Osteocyte (in vitro differentiated cells): ENCODE results near the gene YARS1. TPM values are rescaled to one million over a fixed set of nuclear protein-coding genes. Genes with fewer than 3 reads are reported as not detected.

ENCODE experiments used
- DNase-seq: peaks from one replicate; pipeline ENCODE4 v3.0.0; 2021; ENCODE audit warnings: mixed read lengths; ENCODE audit not compliant: unreplicated experiment; ENCODE audit errors: extremely low spot score
- H3K27ac Mint-ChIP-seq: one replicate; pipeline ENCODE4 v1.8.0; 2021; ENCODE audit warnings: mild to moderate bottlenecking, mixed read lengths; ENCODE audit not compliant: unreplicated experiment
- H3K27me3 Mint-ChIP-seq: one replicate; pipeline ENCODE4 v1.8.0; 2021; ENCODE audit warnings: mixed read lengths; ENCODE audit not compliant: unreplicated experiment
- H3K36me3 Mint-ChIP-seq: one replicate; pipeline ENCODE4 v1.8.0; 2021; ENCODE audit warnings: mixed read lengths; ENCODE audit not compliant: unreplicated experiment
- H3K4me1 Mint-ChIP-seq: one replicate; pipeline ENCODE4 v1.8.0; 2021; ENCODE audit warnings: mixed read lengths; ENCODE audit not compliant: unreplicated experiment
- H3K4me3 Mint-ChIP-seq: one replicate; pipeline ENCODE4 v1.8.0; 2021; ENCODE audit warnings: mild to moderate bottlenecking, moderate library complexity, mixed read lengths; ENCODE audit not compliant: unreplicated experiment
- H3K9me3 Mint-ChIP-seq: one replicate; pipeline ENCODE4 v1.8.0; 2021; ENCODE audit warnings: mixed read lengths; ENCODE audit not compliant: unreplicated experiment
- CTCF ChIP-seq: fragments of 200-600 bp; sonication (generic); IDR thresholded peaks from 2 replicates; pipeline ENCODE4 v1.5.0; 2021; ENCODE audit warnings: antibody characterized with exemption, mild to moderate bottlenecking, moderate library complexity
- total RNA-seq: library from RNA; stranded (reverse); gene quantifications from 2 replicates; pipeline ENCODE4 v1.2.1, GENCODE V29; 2021

YARS1 gene
- total RNA-seq, 1 donor from 2014 or later, result 177 TPM

GRCh38 chr1:32780628-32781234 is 36.4 kb downstream of the YARS1 start:
- TF ChIP-seq CTCF, result no peak
- Mint-ChIP-seq H3K36me3 (peaks cover 53% of the 10 kb centered on the region), H3K27me3 (no peaks in the 10 kb centered on the region), H3K9me3 (no peaks in the 10 kb centered on the region), H3K4me1 (peaks cover 15% of the 10 kb centered on the region), H3K27ac (no peak overlapping the region), H3K4me3 (no peak overlapping the region)
- no peak for DNase-seq

GRCh38 chr1:32780005-32780404 is 37.2 kb downstream of the YARS1 start:
- H3K4me1 Mint-ChIP-seq, result peaks cover 22% of the 10 kb centered on the region
- H3K4me3 Mint-ChIP-seq, result no peak overlapping the region
- no peak for DNase-seq
- no peak overlapping the region for H3K27ac Mint-ChIP-seq
- no peaks in the 10 kb centered on the region for H3K27me3 Mint-ChIP-seq
- peaks cover 54% of the 10 kb centered on the region for H3K36me3 Mint-ChIP-seq
- TF ChIP-seq CTCF, result no peak
- H3K9me3 Mint-ChIP-seq, result no peaks in the 10 kb centered on the region

GRCh38 chr1:32779242-32779641 is 37.9 kb downstream of the YARS1 start:
- peaks cover 29% of the 10 kb centered on the region for H3K4me1 Mint-ChIP-seq
- no peak overlapping the region for H3K27ac Mint-ChIP-seq
- no peaks in the 10 kb centered on the region for H3K27me3 Mint-ChIP-seq
- TF ChIP-seq CTCF, result no peak
- peaks cover 51% of the 10 kb centered on the region for H3K36me3 Mint-ChIP-seq
- no peaks in the 10 kb centered on the region for H3K9me3 Mint-ChIP-seq
- H3K4me3 Mint-ChIP-seq, result no peak overlapping the region
- no peak for DNase-seq

DNA sequence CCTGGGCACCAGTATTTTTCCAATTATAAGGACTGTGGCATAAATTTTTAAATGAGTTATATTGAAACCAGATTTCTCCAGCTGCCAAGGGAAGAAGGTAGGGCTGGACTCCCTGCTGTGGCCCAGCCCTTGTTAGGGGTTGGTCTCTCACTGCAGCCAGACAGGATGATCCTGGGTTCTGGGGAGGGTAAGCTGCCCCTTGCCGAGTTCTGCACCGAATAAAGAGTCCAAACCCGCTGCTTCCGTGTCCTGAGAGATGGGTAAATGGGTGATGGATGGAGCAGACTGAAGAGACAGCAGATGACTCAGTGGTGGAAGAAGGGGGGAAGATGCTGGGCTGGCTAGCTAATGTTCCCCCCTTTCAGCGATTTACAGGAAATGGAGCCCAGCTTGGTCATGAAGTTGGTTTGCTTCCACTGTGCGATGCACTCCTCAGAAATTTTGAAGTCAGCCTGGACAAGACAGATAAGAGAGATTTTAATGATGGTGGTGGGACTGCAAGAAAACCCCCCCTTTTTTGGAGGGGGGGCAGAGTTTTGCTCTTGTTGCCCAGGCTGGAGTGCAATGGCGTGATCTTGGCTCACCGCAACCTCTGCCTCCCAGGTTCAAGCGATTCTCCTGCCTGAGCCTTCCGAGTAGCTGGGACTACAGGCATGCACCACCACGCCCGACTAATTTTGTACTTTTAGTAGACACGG is 41.4 kb downstream of the YARS1 start:
- DNase-seq, result no peak
- H3K36me3 Mint-ChIP-seq, result peaks cover 42% of the 10 kb centered on the region
- H3K4me3 Mint-ChIP-seq, result peak overlapping the region; percentile 36
- no peaks in the 10 kb centered on the region for H3K9me3 Mint-ChIP-seq
- peaks cover 38% of the 10 kb centered on the region for H3K4me1 Mint-ChIP-seq
- H3K27me3 Mint-ChIP-seq, result no peaks in the 10 kb centered on the region
- H3K27ac Mint-ChIP-seq, result peak overlapping the region; percentile 88
- no peak for TF ChIP-seq CTCF

DNA sequence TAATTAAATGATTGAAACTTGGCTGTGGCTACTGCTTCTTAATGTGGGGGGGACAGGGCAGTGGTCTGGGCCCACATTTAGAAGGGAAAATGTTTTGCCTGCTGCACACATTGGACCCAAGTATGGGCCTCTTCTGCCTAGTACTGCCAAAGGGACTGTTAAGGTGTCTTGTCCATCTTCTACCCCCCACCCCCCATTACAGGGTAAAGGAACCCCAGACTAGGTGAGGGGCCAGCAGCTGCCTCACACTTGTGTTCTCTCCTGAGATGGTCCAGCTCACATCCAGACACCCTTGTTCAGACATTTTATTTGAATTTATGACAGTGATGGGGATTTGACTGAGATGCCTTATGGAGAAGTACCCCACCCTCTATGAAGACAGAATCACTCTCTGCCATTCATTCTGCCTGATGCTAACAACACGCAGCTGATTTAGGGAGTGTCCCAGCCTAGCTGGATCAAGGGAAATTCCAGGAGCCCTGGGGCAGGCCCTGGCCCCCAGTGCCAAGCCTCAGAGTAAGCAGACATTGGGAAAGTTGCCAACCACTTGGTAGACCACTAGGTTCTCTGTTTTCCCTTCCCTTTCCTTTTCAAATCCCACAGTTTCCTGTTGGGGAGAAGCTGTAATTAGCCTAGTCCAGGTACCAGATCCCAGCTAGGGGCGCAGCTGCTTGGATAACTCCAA is 42.1 kb downstream of the YARS1 start:
- TF ChIP-seq CTCF, result no peak
- peaks cover 41% of the 10 kb centered on the region for H3K4me1 Mint-ChIP-seq
- no peak for DNase-seq
- H3K9me3 Mint-ChIP-seq, result no peaks in the 10 kb centered on the region
- peak overlapping the region; percentile 88 for H3K27ac Mint-ChIP-seq
- H3K27me3 Mint-ChIP-seq, result no peaks in the 10 kb centered on the region
- no peak overlapping the region for H3K4me3 Mint-ChIP-seq
- peaks cover 35% of the 10 kb centered on the region for H3K36me3 Mint-ChIP-seq
